Peyer's patch (tissue), 4 donors: ENCODE data around the gene ADPRS.

Source experiments
- POLR2A ChIP-seq, 2 donors: fragments of 450-650 bp; IDR thresholded peaks; one replicate each; pipeline ENCODE4 v1.5.1; 2017; ENCODE audit warnings: antibody characterized with exemption in 2 of 2, mild to moderate bottlenecking in 2 of 2, moderate library complexity in 2 of 2
- TF ChIP-seq, protein P1 (sequence below), 6 experiments: fragments of 450-650 bp in 4 of 6; fragments of 200-600 bp in 2 of 6; sonication (generic) in 1 of 6; IDR thresholded peaks; one replicate each; pipeline ENCODE4 v1.5.1; 2017 to 2019; ENCODE audit warnings: antibody characterized with exemption in 6 of 6, mild to moderate bottlenecking in 3 of 6, moderate library complexity in 1 of 6

DNA sequence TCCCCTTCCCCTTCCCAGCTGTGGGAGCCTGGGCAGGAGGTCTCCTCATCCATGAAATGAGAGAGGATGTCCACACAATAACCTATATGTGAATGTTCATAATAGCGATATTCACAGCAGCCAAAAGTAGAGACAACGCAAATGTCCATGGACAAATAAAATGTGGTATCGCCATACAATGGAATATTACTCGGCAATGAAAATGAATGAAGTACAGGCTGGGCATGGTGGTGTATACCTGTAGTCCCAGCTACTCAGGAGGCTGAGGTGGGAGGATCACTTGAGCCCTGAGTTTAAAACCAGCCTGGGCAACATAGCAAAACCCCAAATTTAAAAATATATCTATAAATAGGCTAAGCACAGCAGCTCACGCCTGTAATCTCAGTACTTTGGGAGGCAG lies 12.9 kb downstream of the ADPRS start:
- TF ChIP-seq, protein P1, sequence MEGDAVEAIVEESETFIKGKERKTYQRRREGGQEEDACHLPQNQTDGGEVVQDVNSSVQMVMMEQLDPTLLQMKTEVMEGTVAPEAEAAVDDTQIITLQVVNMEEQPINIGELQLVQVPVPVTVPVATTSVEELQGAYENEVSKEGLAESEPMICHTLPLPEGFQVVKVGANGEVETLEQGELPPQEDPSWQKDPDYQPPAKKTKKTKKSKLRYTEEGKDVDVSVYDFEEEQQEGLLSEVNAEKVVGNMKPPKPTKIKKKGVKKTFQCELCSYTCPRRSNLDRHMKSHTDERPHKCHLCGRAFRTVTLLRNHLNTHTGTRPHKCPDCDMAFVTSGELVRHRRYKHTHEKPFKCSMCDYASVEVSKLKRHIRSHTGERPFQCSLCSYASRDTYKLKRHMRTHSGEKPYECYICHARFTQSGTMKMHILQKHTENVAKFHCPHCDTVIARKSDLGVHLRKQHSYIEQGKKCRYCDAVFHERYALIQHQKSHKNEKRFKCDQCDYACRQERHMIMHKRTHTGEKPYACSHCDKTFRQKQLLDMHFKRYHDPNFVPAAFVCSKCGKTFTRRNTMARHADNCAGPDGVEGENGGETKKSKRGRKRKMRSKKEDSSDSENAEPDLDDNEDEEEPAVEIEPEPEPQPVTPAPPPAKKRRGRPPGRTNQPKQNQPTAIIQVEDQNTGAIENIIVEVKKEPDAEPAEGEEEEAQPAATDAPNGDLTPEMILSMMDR (IDR thresholded peaks at IDR 0.05): no peak
- TF ChIP-seq POLR2A (IDR thresholded peaks at IDR 0.05): no peak
